B cell (primary cell): Measurements from ENCODE around the gene PTPRE.

ENCODE experiments used
- EZH2 ChIP-seq: IDR thresholded peaks from 2 replicates; pipeline ENCODE4 v1.6.1; 2012; ENCODE audit warnings: borderline replicate concordance, low read depth, mild to moderate bottlenecking, moderate library complexity, low read length; ENCODE audit not compliant: insufficient read depth, poor library complexity, severe bottlenecking
- TF ChIP-seq, protein P1 (sequence below): fragments of 200-600 bp; IDR thresholded peaks from one replicate; pipeline ENCODE4 v1.8.0; 2022; ENCODE audit warnings: antibody characterized with exemption, mild to moderate bottlenecking

- no peak for TF ChIP-seq EZH2
- TF ChIP-seq, protein P1, sequence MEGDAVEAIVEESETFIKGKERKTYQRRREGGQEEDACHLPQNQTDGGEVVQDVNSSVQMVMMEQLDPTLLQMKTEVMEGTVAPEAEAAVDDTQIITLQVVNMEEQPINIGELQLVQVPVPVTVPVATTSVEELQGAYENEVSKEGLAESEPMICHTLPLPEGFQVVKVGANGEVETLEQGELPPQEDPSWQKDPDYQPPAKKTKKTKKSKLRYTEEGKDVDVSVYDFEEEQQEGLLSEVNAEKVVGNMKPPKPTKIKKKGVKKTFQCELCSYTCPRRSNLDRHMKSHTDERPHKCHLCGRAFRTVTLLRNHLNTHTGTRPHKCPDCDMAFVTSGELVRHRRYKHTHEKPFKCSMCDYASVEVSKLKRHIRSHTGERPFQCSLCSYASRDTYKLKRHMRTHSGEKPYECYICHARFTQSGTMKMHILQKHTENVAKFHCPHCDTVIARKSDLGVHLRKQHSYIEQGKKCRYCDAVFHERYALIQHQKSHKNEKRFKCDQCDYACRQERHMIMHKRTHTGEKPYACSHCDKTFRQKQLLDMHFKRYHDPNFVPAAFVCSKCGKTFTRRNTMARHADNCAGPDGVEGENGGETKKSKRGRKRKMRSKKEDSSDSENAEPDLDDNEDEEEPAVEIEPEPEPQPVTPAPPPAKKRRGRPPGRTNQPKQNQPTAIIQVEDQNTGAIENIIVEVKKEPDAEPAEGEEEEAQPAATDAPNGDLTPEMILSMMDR = no peak
Measured at GRCh38 chr10:128062331-128062880, 155.5 kb downstream of the PTPRE start.
